Peyer's patch (tissue), 4 donors: ENCODE results near the gene TRIM37.

Experiments
- CTCF ChIP-seq, 6 experiments: fragments of 450-650 bp in 4 of 6; fragments of 200-600 bp in 2 of 6; sonication (generic) in 1 of 6; IDR thresholded peaks; one replicate each; pipeline ENCODE4 v1.5.1; 2017 to 2019; ENCODE audit warnings: antibody characterized with exemption in 6 of 6, mild to moderate bottlenecking in 3 of 6, moderate library complexity in 1 of 6
- POLR2A ChIP-seq, 2 donors: fragments of 450-650 bp; IDR thresholded peaks; one replicate each; pipeline ENCODE4 v1.5.1; 2017; ENCODE audit warnings: antibody characterized with exemption in 2 of 2, mild to moderate bottlenecking in 2 of 2, moderate library complexity in 2 of 2

GRCh38 chr17:59149051-59149450 is 42.4 kb upstream of the TRIM37 start:
- TF ChIP-seq CTCF (IDR thresholded peaks at IDR 0.05) (no peak), POLR2A (IDR thresholded peaks at IDR 0.05) (no peak)
